GM21526 (cell line): ENCODE results near the gene PHAX.
"Not testable (repeated sequence)": the region's sequence is repeated elsewhere in the genome, so short reads cannot be mapped to it uniquely, and the experiment has no call there.

Source experiments
- ATAC-seq: cut with Tn5 transposase; IDR thresholded peaks from one replicate; pipeline ENCODE4 v1.9.1; 2021; ENCODE audit warnings: moderate library complexity; ENCODE audit not compliant: unreplicated experiment, low FRiP score

The PHAX gene

GRCh38 chr5:126599971-126600630, 646 bp upstream of the PHAX start:
- not testable (repeated sequence) for ATAC-seq

DNA sequence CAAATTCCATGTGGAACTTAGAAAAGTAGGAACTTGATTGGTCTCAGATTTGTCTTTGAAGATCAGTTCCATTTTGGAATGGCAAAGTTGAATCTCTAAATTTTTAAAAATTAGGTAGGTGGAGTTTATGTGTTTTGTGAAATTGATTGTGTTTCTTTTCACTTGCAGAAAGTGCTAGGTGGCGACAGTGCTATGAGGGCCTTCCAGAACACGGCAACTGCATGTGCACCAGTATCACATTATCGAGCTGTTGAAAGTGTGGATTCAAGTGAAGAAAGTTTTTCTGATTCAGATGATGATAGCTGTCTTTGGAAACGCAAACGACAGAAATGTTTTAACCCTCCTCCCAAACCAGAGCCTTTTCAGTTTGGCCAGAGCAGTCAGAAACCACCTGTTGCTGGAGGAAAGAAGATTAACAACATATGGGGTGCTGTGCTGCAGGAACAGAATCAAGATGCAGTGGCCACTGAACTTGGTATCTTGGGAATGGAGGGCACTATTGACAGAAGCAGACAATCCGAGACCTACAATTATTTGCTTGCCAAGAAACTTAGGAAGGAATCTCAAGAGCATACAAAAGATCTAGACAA, 2.8 kb downstream of the PHAX start:
- ATAC-seq, result no peak

DNA sequence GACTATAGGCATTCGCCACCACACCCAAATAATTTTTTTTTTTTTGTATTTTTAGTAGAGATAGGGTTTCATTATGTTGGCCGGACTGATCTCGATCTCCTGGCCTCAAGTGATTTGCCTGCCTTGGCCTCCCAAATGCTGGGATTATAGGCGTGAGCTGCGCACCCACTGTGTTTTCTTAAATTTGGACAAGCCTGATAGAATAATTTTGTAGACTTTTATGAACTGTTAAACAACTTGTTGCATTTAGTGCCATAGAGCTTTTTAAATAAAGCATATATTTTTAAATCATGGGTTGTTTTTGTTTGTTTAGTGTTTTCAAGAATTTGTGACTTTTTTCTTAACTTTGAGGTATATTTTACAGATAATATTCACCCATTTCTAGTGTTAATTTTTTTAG, 4.8 kb downstream of the PHAX start:
- no peak for ATAC-seq

GRCh38 chr5:126610160-126610559, 9.4 kb downstream of the PHAX start:
- ATAC-seq, result no peak

DNA sequence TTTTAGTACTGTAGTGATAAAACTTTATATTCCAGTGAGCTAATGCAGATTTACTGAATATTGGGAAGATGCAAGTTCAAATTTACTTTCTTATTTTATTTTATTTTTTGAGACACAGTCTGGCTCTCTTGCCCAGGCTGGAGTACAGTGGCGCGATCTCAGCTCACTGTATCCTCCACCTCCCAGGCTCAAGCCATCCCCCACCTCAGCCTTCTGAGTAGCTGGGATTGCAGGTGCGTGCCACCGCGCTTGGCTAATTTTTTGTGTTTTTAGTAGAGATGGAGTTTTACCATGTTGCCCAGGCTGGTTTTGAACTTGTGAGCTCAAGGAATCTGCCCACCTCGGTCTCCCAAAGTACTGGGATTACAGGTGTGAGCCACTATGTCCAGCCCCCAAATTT, 9.9 kb downstream of the PHAX start:
- no peak for ATAC-seq

DNA sequence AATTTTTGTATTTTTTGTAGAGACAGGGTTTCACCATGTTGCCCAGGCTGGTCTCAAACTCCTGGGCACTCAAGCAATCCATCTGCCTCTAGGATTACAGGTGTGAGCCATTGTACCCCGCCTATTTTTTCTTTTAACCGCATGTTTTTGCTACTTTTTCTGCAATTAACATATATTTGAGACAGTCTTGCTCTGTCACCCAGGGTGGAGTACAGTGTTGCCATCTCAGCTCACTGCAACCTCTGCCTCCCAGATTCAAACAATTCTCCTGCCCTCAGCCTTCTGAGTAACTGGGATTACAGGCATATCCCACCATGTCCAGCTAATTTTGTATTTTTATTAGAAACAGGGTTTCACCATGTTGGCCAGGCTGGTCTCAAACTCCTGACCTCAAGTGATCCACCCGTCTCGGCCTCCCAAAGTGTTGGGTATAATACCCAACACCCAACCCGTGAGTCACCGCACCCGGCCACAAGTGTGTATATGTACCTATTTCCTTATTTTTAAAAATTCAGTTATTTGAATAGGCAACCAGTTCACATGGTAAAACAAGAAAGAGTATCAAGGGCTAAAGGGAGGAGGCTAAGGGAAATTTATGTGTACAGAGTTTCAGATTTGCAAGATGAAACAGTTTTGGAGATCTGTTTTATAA, 13.3 kb downstream of the PHAX start:
- ATAC-seq, result no peak

DNA sequence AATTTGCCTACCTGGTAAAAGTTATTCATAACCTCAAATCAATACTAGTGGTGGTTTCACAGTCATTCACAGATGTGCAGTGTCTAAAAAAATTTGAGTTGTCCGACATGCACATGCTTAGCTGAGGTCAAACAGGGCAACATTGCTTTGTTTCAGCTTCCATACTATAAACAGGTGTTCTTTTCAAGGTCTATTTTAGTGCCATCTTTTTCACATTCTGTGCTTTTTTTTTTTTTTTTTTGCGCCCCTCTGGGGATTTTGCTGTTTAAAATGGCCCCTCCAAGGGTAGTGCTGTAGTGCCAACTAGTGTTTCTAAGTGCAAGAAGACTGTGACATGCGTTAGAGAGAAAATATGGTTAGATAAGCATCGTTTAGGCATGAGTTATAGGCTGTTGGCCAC, 14.5 kb downstream of the PHAX start:
- peak; percentile 92 for ATAC-seq

DNA sequence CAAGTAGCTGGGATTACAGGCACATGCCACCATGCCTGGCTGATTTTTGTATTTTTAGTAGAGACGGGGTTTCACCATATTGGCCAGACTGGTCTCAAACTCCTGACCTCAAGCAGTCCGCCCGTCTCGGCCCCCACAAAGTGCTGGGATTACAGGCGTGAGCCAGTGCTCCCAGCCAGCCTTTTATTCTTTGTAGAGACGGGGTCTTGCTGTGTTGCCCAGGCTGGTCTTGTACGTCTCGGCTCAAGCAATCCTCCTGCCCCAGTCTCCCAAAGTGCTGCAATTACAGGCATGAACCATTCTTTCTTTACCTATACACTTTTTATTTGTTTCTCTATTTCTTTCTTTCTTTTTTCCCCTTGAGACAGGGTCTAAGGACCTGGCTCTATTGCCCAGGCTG, 16.9 kb downstream of the PHAX start:
- ATAC-seq, result not testable (repeated sequence)

DNA sequence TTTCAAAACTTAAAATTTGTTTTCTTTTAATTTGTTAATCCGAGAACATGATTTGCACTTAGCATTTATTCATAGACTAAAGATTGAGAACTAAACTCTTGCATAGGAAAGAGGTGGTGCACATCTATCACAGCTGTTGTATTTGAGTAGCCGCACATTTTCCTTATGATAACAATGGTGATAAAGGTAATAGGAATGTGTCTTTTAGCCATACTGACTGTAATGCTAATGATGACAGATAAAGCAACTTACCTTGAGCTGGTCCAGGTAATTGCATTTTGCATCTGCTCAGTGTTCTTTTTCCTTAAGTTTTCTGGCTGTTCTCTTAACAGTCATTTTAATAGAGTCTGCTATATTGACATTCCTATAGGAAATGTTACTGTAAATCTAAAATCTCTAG, 19.0 kb downstream of the PHAX start:
- ATAC-seq, result no peak

GRCh38 chr5:126624534-126624933, 23.8 kb downstream of the PHAX start:
- no peak for ATAC-seq

- ATAC-seq, result no peak
These were observed 27.4 kb downstream of the PHAX start for GRCh38 chr5:126628102-126628501.

- ATAC-seq, result no peak
These were observed 31.2 kb downstream of the PHAX start for GRCh38 chr5:126631920-126632319.

- no peak for ATAC-seq
These were observed 32.8 kb downstream of the PHAX start for GRCh38 chr5:126633552-126633951.

- no peak for ATAC-seq
These were observed 34.8 kb downstream of the PHAX start for GRCh38 chr5:126635585-126635984.

DNA sequence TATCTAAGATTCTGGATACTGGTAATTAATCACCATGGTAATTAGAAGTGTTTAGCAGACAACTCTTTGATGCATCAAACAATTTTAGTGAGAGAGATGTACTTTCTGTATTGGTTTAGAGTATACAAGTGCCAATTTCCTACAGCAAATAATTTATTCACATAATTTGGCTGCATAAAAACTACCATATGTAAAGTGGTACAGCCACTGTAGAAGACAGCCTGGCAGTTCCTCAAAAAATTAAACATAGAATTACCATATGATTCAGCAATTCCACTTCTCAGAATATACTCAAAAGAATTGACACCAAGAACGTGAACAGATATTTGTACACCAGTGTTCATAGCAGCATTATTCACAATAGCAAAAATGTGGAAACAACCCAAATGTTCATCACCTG, 36.2 kb downstream of the PHAX start:
- ATAC-seq, result no peak

DNA sequence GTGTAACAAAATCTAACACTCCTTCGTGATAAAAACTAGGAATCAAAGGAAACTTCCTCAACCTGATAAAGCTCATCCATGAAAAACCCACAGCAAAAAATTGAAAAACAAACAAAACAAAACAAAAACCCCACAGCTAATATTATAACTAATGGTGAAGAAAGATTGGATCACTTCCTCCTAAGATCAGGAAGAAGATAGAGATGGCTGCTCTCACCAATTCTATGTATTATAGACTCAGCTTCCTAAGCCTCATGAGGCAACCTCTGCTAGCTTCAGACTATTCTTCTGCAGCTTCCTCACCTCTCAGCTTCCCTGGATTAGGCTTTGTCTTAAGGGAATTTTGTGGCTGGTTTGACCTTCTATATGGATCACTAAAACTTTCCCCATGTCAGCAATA, 40.1 kb downstream of the PHAX start:
- ATAC-seq, result peak; percentile 27

- ATAC-seq, result peak; percentile 74
These were observed 40.6 kb downstream of the PHAX start for GRCh38 chr5:126641387-126641786.

- no peak for ATAC-seq
These were observed 44.4 kb downstream of the PHAX start for GRCh38 chr5:126645132-126645531.

DNA sequence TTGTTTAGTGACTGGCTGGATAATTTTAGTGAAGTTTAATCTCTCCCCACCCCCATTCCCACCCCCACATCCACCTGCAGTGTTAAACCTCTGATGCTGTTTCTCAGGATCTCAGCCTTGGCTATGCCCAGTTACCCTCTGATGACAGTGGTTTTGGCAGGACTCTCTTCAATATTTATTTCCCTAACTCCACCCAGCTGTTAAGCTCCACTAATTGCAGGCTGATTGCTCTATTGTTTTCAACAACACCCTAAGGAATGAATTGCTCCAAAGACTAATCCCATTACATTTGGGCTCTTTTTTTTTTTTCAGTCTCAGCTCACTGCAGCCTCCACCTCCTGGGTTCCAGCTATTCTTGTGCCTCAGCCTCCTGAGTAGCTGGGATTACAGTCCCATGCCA, 46.3 kb downstream of the PHAX start:
- ATAC-seq, result no peak

DNA sequence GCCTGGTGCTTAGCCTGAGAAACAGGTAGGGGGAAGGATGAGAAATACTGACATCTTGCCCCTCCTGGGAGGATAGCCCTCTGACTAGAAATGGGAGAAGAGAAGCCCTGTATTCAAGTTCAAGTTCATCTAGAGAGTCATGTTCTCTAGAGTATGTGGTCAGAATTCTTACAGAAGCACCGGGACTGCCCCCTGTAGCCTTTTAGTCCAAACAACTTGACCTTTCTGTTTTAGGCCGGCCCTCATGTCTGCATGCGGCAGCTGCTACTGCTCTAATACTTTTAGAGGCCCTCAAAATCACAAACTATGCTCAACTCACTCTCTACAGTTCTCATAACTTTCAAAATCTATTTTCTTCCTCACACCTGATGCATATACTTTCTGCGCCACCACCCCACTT, 47.7 kb downstream of the PHAX start:
- no peak for ATAC-seq

DNA sequence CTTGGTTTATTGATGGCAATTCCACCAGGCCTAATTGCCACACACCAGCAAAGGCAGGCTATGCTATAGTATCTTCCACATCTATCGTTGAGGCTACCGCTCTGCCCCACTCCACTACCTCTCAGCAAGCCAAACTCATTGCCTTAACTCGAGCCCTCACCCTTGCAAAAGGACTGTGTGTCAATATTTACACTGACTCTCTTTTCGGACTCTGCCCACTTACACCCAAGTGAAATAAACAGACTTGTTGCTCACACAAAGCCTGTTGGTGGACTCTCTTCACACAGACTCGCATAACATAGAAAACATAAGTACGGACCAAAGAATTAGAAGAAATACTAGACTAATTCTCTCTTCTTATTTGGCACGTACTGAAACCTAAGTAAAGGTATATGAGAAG, 48.3 kb downstream of the PHAX start:
- not testable (repeated sequence) for ATAC-seq

- not testable (repeated sequence) for ATAC-seq
These were observed 49.0 kb downstream of the PHAX start for GRCh38 chr5:126649709-126650108.
